Neuronal stem cell (in vitro differentiated cells): ENCODE results near the gene PYCARD.
"Not testable (repeated sequence)": the region's sequence is repeated elsewhere in the genome, so short reads cannot be mapped to it uniquely, and the experiment has no call there.

Experiments
- DNase-seq: peaks from one replicate; pipeline ENCODE4 v3.0.0-alpha.2; 2013; ENCODE audit warnings: low spot score
- H2AFZ ChIP-seq: one replicate; pipeline ENCODE4 v1.6.1; 2013; ENCODE audit warnings: mild to moderate bottlenecking, low read length, inconsistent platforms
- H2AK5ac ChIP-seq: 2 replicates; pipeline ENCODE4 v1.6.1; 2013; ENCODE audit warnings: low read depth, mild to moderate bottlenecking, inconsistent platforms, low read length, moderate library complexity, mixed read lengths
- H2BK120ac ChIP-seq: 2 replicates; pipeline ENCODE4 v1.6.1; 2013; ENCODE audit warnings: low read depth, mild to moderate bottlenecking, inconsistent platforms, low read length, moderate library complexity, mixed read lengths
- H2BK12ac ChIP-seq: one replicate; pipeline ENCODE4 v1.6.1; 2013; ENCODE audit warnings: low read length, inconsistent platforms
- H2BK15ac ChIP-seq: 2 replicates; pipeline ENCODE4 v1.6.1; 2013; ENCODE audit warnings: mild to moderate bottlenecking, low read length, inconsistent platforms, mixed read lengths
- H2BK5ac ChIP-seq: one replicate; pipeline ENCODE4 v1.6.1; 2013; ENCODE audit warnings: inconsistent platforms, mild to moderate bottlenecking, low read length, moderate library complexity
- H3K14ac ChIP-seq: one replicate; pipeline ENCODE4 v1.6.1; 2013; ENCODE audit warnings: low read length, inconsistent platforms
- H3K18ac ChIP-seq: 2 replicates; pipeline ENCODE4 v1.6.1; 2013; ENCODE audit warnings: low read length, inconsistent platforms
- H3K23ac ChIP-seq: 2 replicates; pipeline ENCODE4 v1.6.1; 2013; ENCODE audit warnings: low read depth, mild to moderate bottlenecking, mixed read lengths, low read length, inconsistent platforms; ENCODE audit not compliant: poor library complexity
- H3K27ac ChIP-seq: replicated peaks from 3 replicates; pipeline ENCODE4 v1.5.1; 2013; ENCODE audit warnings: low read length, inconsistent platforms
- H3K27me3 ChIP-seq, 3 experiments: 2 replicates each; pipeline ENCODE4 v1.6.1; 2013; ENCODE audit warnings: low read length in 3 of 3, mild to moderate bottlenecking in 2 of 3, inconsistent platforms in 1 of 3, low read depth in 1 of 3, mixed read lengths in 1 of 3, moderate library complexity in 1 of 3; ENCODE audit not compliant: control insufficient read depth in 3 of 3, insufficient read depth in 3 of 3
- H3K36me3 ChIP-seq, 2 donors: replicated peaks in 1 of 2; 2 replicates each; pipeline ENCODE4 v1.6.1; 2013; ENCODE audit warnings: low read length in 2 of 2; ENCODE audit not compliant: control insufficient read depth in 2 of 2, insufficient read depth in 2 of 2
- H3K4ac ChIP-seq: 2 replicates; pipeline ENCODE4 v1.6.1; 2013; ENCODE audit warnings: inconsistent platforms, mild to moderate bottlenecking, low read length, moderate library complexity
- H3K4me1 ChIP-seq, 2 donors: 1 replicate in 1 of 2; 2 replicates in 1 of 2; pipeline ENCODE4 v1.6.1; 2013; ENCODE audit warnings: low read length in 2 of 2, low read depth in 1 of 2; ENCODE audit not compliant: control insufficient read depth in 2 of 2, insufficient read depth in 1 of 2
- H3K4me2 ChIP-seq: one replicate; pipeline ENCODE4 v1.6.1; 2013; ENCODE audit warnings: mild to moderate bottlenecking, low read length, inconsistent platforms; ENCODE audit not compliant: insufficient read depth, poor library complexity, severe bottlenecking
- H3K4me3 ChIP-seq, 2 donors: 2 replicates each; pipeline ENCODE4 v1.5.1; 2013; ENCODE audit warnings: low read length in 2 of 2, mild to moderate bottlenecking in 2 of 2, inconsistent platforms in 1 of 2, moderate library complexity in 1 of 2
- H3K79me1 ChIP-seq: one replicate; pipeline ENCODE4 v1.6.1; 2013; ENCODE audit warnings: low read depth, mild to moderate bottlenecking, inconsistent platforms, low read length, moderate library complexity
- H3K9ac ChIP-seq: one replicate; pipeline ENCODE4 v1.6.1; 2013; ENCODE audit warnings: mild to moderate bottlenecking, low read depth, low read length, inconsistent platforms; ENCODE audit not compliant: poor library complexity
- H3K9me3 ChIP-seq, 2 donors: replicated peaks in 1 of 2; 2 replicates each; pipeline versions ENCODE3 to v1.6.1; 2013; ENCODE audit warnings: low read length in 2 of 2, mild to moderate bottlenecking in 2 of 2, inconsistent platforms in 1 of 2, low read depth in 1 of 2, mixed read lengths in 1 of 2, moderate library complexity in 1 of 2; ENCODE audit not compliant: control insufficient read depth in 2 of 2, insufficient read depth in 1 of 2
- H4K8ac ChIP-seq: one replicate; pipeline ENCODE4 v1.6.1; 2013; ENCODE audit warnings: low read depth, mild to moderate bottlenecking, inconsistent platforms, low read length, moderate library complexity
- H4K91ac ChIP-seq: one replicate; pipeline ENCODE4 v1.6.1; 2013; ENCODE audit warnings: low read length, low read depth, mild to moderate bottlenecking, inconsistent platforms; ENCODE audit not compliant: poor library complexity
- WGBS, 2 donors: extraction: QIAGEN DNeasy Blood & Tissue Kit; methylation state at CpG; one replicate each; pipeline ENCODE4 v1.1.7; 2013; ENCODE audit warnings: missing lambda C conversion rate in 2 of 2, mixed read lengths in 1 of 2; ENCODE audit not compliant: insufficient read length in 2 of 2, insufficient replicate concordance in 1 of 2; ENCODE audit errors: extremely low coverage in 2 of 2; 5-methylcytosine and 5-hydroxymethylcytosine counted together

Gene PYCARD

GRCh38 chr16:31246296-31246695 is 43.7 kb upstream of the PYCARD start:
- H3K4me1 ChIP-seq, result peaks cover 0 to 2% of the 10 kb centered on the region in 2 donors
- no peak overlapping the region for H3K4ac ChIP-seq
- no peak overlapping the region for H2BK15ac ChIP-seq
- no peak overlapping the region for H3K14ac ChIP-seq
- no peak overlapping the region for H2BK120ac ChIP-seq
- no peak overlapping the region for H2AK5ac ChIP-seq
- H3K18ac ChIP-seq, result no peak overlapping the region
- H3K4me3 ChIP-seq, result no peak overlapping the region
- no peak overlapping the region for H2BK5ac ChIP-seq
- no CpG with 5 or more reads among the region's 3 CpGs for WGBS, 2 donors
- H3K23ac ChIP-seq, result no peak overlapping the region
- no peak overlapping the region for H4K8ac ChIP-seq
- H3K9me3 ChIP-seq, result no peaks in the 10 kb centered on the region
- DNase-seq, result no peak
- H3K27ac ChIP-seq, result no peak overlapping the region
- H3K4me2 ChIP-seq, result no peak overlapping the region
- H3K36me3 ChIP-seq, result no peaks in the 10 kb centered on the region
- no peaks in the 10 kb centered on the region for H3K79me1 ChIP-seq
- H4K91ac ChIP-seq, result no peak overlapping the region
- peaks cover 0 to 5% (median 0%) of the 10 kb centered on the region in 3 experiments for H3K27me3 ChIP-seq
- H2BK12ac ChIP-seq, result no peak overlapping the region
- H2AFZ ChIP-seq, result no peak overlapping the region
- no peak overlapping the region for H3K9ac ChIP-seq

GRCh38 chr16:31245598-31245997 is 43.0 kb upstream of the PYCARD start:
- H3K23ac ChIP-seq, H2BK12ac ChIP-seq, H3K9me3 ChIP-seq, H4K91ac ChIP-seq, H3K4me2 ChIP-seq, H4K8ac ChIP-seq, H2AK5ac ChIP-seq, H3K4me3 ChIP-seq, H3K27ac ChIP-seq, H3K36me3 ChIP-seq, H3K18ac ChIP-seq, H2BK5ac ChIP-seq, H3K14ac ChIP-seq, DNase-seq, H2BK15ac ChIP-seq, H3K9ac ChIP-seq, H2BK120ac ChIP-seq, H3K4ac ChIP-seq, H3K79me1 ChIP-seq, H3K4me1 ChIP-seq, H3K27me3 ChIP-seq: not testable (repeated sequence)
- no CpG with 5 or more reads among the region's 8 CpGs for WGBS, 2 donors
- H2AFZ ChIP-seq, result peak overlapping the region; percentile 66

- Histone ChIP-seq H3K4me3 (no peak overlapping the region), H3K9me3 (no peaks in the 10 kb centered on the region), H3K27me3 (peaks cover 0 to 5% (median 0%) of the 10 kb centered on the region in 3 experiments), H3K4me2 (no peak overlapping the region), H3K9ac (no peak overlapping the region), H3K36me3 (no peaks in the 10 kb centered on the region), H2BK12ac (no peak overlapping the region), H3K18ac (no peak overlapping the region), H2AK5ac (no peak overlapping the region), H2BK120ac (no peak overlapping the region), H3K79me1 (no peaks in the 10 kb centered on the region), H2BK15ac (no peak overlapping the region), H4K91ac (no peak overlapping the region), H2AFZ (no peak overlapping the region), H3K4ac (no peak overlapping the region), H3K27ac (no peak overlapping the region), H2BK5ac (no peak overlapping the region), H3K23ac (no peak overlapping the region), H4K8ac (no peak overlapping the region), H3K4me1 (peaks cover 0 to 2% of the 10 kb centered on the region in 2 donors), H3K14ac (no peak overlapping the region)
- no CpG with 5 or more reads among the region's 9 CpGs for WGBS, 2 donors
- DNase-seq, result no peak
Observed at GRCh38 chr16:31243734-31244670, 41.4 kb upstream of the PYCARD start.

- Histone ChIP-seq H2AK5ac (no peak overlapping the region), H4K91ac (no peak overlapping the region), H2BK12ac (no peak overlapping the region), H4K8ac (no peak overlapping the region), H3K9me3 (no peaks in the 10 kb centered on the region), H3K36me3 (no peaks in the 10 kb centered on the region), H2BK120ac (no peak overlapping the region), H3K4me1 (peaks cover 0 to 2% of the 10 kb centered on the region in 2 donors), H3K27ac (no peak overlapping the region), H3K27me3 (peaks cover 0 to 5% (median 0%) of the 10 kb centered on the region in 3 experiments), H3K18ac (no peak overlapping the region), H3K4me3 (no peak overlapping the region), H3K14ac (no peak overlapping the region), H3K4ac (no peak overlapping the region), H2AFZ (no peak overlapping the region), H3K23ac (no peak overlapping the region), H3K9ac (no peak overlapping the region), H2BK15ac (no peak overlapping the region), H3K79me1 (no peaks in the 10 kb centered on the region), H2BK5ac (no peak overlapping the region), H3K4me2 (no peak overlapping the region)
- no CpG with 5 or more reads among the region's 6 CpGs for WGBS, 2 donors
- no peak for DNase-seq
Observed at GRCh38 chr16:31242206-31242605, 39.6 kb upstream of the PYCARD start.
